Right atrium auricular region (tissue), 2 donors: ENCODE results near the gene PNLIPRP3. TPM values are rescaled to one million over a fixed set of nuclear protein-coding genes. Genes with fewer than 3 reads are reported as not detected.

Source experiments
- DNase-seq: peaks from one replicate; pipeline ENCODE4 v3.0.0-alpha.2; 2019; ENCODE audit warnings: low spot score
- H3K27ac ChIP-seq, 2 donors: fragments of 200-600 bp; sonication (generic); 1 replicate in 1 of 2; 2 replicates in 1 of 2; pipeline ENCODE4 v1.5.1; 2016 to 2019
- H3K27me3 ChIP-seq, 2 donors: fragments of 200-600 bp; sonication (generic); one replicate each; pipeline versions ENCODE4 v1.5.1 to v1.6.0; 2017 to 2019
- H3K36me3 ChIP-seq: fragments of 200-600 bp; sonication (generic); one replicate; pipeline ENCODE4 v1.5.1; 2016
- H3K4me1 ChIP-seq, 2 donors: fragments of 200-600 bp; sonication (generic); one replicate each; pipeline versions ENCODE4 v1.5.1 to v1.6.0; 2017 to 2019
- H3K4me3 ChIP-seq, 2 donors: fragments of 200-600 bp; sonication (generic); 1 replicate in 1 of 2; 2 replicates in 1 of 2; pipeline ENCODE4 v1.5.1; 2017 to 2019; ENCODE audit warnings: mild to moderate bottlenecking in 1 of 2, moderate library complexity in 1 of 2
- H3K9me3 ChIP-seq, 2 donors: fragments of 200-600 bp; sonication (generic); one replicate each; pipeline ENCODE4 v1.5.1; 2019
- total RNA-seq, 2 donors: library from RNA; depleted of rRNA; stranded (reverse); fragments of >200 nt; gene quantifications; one replicate each; pipeline ENCODE4 v1.1.0, GENCODE V29; 2016
- TF ChIP-seq, protein P1 (sequence below), 2 donors: fragments of 200-600 bp; sonication (generic); IDR thresholded peaks; one replicate each; pipeline ENCODE4 v1.5.1; 2019; ENCODE audit warnings: antibody characterized with exemption in 2 of 2

Gene PNLIPRP3
- total RNA-seq, 2 donors from 2014 or later, result not detected

DNA sequence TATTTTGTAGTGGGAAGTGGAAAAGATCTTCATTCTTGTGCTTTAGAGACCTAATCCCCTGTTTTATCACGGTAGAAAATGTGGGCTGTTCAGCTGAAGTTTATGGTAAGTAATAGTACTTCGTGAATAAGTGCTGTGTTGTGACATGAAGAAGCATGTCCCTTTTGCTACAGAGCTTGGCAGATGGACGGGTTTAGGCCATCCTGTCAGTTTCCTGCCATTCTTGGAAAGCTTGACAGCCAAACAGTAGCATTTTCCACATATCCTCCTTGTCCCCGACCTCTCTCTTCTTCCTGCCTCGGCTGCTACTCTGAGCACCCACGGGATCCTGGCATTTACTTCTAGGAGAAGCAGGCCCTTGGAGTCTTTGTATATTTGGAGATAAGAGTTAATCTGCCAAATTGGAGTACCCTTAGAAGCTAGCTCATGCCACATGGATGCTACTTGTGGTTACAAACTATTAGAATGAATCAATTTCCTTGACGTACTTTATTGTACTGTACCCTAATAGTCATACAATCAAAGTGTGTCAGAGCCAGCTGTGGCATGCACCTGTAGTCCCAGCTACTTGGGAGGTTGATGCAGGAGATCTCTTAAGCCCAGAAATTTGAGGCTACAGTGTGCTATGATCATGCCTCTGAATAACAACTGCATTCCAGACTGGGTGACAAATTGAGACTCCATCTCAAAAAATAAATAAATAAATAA is 39.2 kb downstream of the PNLIPRP3 start:
- no peak for DNase-seq
- no peak overlapping the region for H3K4me3 ChIP-seq
- TF ChIP-seq, protein P1, sequence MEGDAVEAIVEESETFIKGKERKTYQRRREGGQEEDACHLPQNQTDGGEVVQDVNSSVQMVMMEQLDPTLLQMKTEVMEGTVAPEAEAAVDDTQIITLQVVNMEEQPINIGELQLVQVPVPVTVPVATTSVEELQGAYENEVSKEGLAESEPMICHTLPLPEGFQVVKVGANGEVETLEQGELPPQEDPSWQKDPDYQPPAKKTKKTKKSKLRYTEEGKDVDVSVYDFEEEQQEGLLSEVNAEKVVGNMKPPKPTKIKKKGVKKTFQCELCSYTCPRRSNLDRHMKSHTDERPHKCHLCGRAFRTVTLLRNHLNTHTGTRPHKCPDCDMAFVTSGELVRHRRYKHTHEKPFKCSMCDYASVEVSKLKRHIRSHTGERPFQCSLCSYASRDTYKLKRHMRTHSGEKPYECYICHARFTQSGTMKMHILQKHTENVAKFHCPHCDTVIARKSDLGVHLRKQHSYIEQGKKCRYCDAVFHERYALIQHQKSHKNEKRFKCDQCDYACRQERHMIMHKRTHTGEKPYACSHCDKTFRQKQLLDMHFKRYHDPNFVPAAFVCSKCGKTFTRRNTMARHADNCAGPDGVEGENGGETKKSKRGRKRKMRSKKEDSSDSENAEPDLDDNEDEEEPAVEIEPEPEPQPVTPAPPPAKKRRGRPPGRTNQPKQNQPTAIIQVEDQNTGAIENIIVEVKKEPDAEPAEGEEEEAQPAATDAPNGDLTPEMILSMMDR (IDR thresholded peaks at IDR 0.05), result no peak
- H3K27me3 ChIP-seq, result no peaks in the 10 kb centered on the region
- H3K36me3 ChIP-seq, result no peaks in the 10 kb centered on the region
- H3K9me3 ChIP-seq, result no peaks in the 10 kb centered on the region
- no peak overlapping the region for H3K27ac ChIP-seq
- no peaks in the 10 kb centered on the region for H3K4me1 ChIP-seq

DNA sequence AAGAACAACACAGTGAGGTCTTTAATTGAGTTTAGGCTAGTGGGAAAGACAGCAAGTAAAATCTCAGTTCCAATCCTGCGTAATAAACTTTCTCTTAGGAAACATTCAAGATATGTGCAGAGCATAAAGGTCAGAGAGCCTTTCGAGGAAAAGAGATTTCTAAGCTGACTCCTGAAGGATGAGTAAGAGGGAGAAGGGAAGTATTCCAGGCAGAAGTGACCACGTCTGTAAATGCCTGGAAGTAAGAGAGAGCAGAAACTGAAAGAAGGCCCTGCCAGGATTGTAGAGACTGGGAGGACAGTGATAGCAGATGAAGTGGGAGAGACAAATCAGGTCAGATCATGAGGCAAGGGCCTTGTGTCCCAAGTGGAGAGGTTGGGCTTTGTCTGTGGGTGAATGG is 41.8 kb downstream of the PNLIPRP3 start:
- TF ChIP-seq, protein P1 (IDR thresholded peaks at IDR 0.05), result no peak
- Histone ChIP-seq H3K27me3 (no peaks in the 10 kb centered on the region), H3K4me3 (no peak overlapping the region)

DNA sequence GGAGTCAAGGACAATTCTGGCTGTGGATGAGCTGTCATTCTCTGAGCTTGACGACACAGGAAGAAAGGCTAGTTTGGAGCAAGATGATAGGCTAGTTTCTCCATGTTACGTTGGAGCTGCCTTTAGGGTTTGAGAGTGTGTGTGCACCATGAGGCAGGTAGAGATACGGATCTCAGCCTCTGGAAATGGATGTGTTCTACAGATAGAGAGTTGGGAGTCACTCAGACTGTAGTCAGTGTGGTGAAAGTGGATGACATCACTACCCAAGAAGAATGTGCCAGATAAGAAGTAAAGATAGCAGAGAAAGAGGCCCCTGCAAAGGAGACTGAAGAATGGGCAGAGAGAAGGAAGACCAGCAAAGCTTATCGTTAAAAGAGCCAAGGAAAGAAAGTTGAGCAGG is 42.4 kb downstream of the PNLIPRP3 start:
- H3K4me1 ChIP-seq, result no peaks in the 10 kb centered on the region
- TF ChIP-seq, protein P1 (IDR thresholded peaks at IDR 0.05), result no peak
- no peak overlapping the region for H3K4me3 ChIP-seq
- DNase-seq, result no peak
- no peak overlapping the region for H3K27ac ChIP-seq
- H3K27me3 ChIP-seq, result no peaks in the 10 kb centered on the region
- H3K36me3 ChIP-seq, result no peaks in the 10 kb centered on the region
- H3K9me3 ChIP-seq, result no peaks in the 10 kb centered on the region

More for the DNA sequence above, 41.8 kb downstream of the PNLIPRP3 start:
- Histone ChIP-seq H3K4me1 (no peaks in the 10 kb centered on the region), H3K36me3 (no peaks in the 10 kb centered on the region), H3K9me3 (no peaks in the 10 kb centered on the region), H3K27ac (no peak overlapping the region)
- no peak for DNase-seq

DNA sequence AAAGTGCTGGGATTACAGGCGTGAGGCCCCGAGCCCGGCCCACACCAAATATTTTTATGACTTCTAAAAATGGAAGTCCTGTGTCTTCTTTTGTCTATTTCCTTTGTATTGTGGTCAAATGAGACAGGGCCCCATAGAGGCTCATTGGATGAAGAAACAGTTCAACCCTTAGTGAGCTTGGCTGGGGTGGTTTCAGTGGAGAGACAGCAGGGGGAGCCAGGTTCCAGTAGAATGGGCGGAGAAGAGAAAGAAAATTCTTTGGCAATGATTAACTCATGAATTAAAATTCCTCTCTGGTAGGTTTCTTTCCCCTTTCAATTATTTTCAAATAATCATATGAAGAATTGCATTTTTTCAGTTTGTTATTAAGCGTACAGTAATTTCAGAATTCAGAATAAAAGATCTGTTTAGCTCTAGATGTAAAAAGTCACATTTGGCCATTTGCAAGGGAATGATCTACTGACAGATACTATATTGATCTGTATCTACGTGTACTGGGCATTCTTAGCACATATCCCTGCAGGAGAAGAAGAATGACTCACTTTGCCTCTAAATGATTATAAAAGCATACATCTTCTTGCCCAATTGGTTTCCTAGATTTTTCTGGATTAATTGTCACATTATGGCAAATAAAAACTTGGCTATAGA is 43.2 kb downstream of the PNLIPRP3 start:
- Histone ChIP-seq H3K36me3 (no peaks in the 10 kb centered on the region), H3K27me3 (no peaks in the 10 kb centered on the region), H3K4me3 (no peak overlapping the region), H3K4me1 (no peaks in the 10 kb centered on the region), H3K27ac (no peak overlapping the region), H3K9me3 (no peaks in the 10 kb centered on the region)
- DNase-seq, result no peak
- TF ChIP-seq, protein P1 (IDR thresholded peaks at IDR 0.05), result no peak

DNA sequence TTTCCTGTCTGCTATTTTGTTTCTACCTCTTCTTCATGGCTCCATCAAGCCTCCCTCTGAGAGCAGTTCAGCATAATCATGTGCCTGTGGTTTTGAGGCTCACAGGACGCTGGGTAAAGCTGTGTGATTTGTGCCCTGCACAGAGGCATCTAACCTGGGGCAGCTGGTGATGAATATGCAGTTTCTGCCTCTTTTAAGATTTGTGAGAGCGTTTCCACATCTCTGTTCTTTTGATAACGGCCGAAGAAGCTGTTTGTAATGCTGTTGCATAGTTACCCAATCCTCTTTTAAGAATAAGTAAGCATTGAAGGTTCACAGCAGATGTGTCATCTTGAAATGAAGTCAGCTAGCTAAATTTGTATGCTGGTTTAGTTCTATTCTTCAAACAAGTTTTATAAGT is 45.2 kb downstream of the PNLIPRP3 start:
- no peak for DNase-seq
- Histone ChIP-seq H3K9me3 (no peaks in the 10 kb centered on the region), H3K4me3 (no peak overlapping the region), H3K27me3 (no peaks in the 10 kb centered on the region), H3K27ac (no peak overlapping the region), H3K36me3 (no peaks in the 10 kb centered on the region), H3K4me1 (no peaks in the 10 kb centered on the region)
- TF ChIP-seq, protein P1 (IDR thresholded peaks at IDR 0.05), result no peak
